ENCODE measurements around the gene RARG.
"Not testable (repeated sequence)": the region's sequence is repeated elsewhere in the genome, so short reads cannot be mapped to it uniquely, and the experiment has no call there.

RARG gene

GRCh38 chr12:53190108-53190729 is 41.8 kb downstream of the RARG start:
- DNase-seq, result peak; percentile 43

GRCh38 chr12:53187145-53187899 is 44.7 kb downstream of the RARG start:
- no peak for DNase-seq

- DNase-seq, result no peak
Observed at GRCh38 chr12:53186745-53187144, 45.3 kb downstream of the RARG start.

- no peak for DNase-seq
Observed at GRCh38 chr12:53185582-53186153, 46.3 kb downstream of the RARG start.

- DNase-seq, result no peak
Observed at GRCh38 chr12:53184828-53185227, 47.2 kb downstream of the RARG start.

- no peak for DNase-seq
Observed at GRCh38 chr12:53182903-53183302, 49.1 kb downstream of the RARG start.

- DNase-seq, result no peak
Observed at GRCh38 chr12:53181935-53182334, 50.1 kb downstream of the RARG start.

GRCh38 chr12:53180931-53181645 is 50.9 kb downstream of the RARG start:
- no peak for DNase-seq

- DNase-seq, result peak; percentile 99
Observed at GRCh38 chr12:53180220-53180930, 51.6 kb downstream of the RARG start, which contains the start of the genes CSAD and ZNF740. CSAD (minus strand) TSS chr12:53180925; CDS start chr12:53173470, 7,455 bp downstream. ZNF740 (plus strand) TSS chr12:53180722; CDS start chr12:53181984, 1,262 bp downstream.

- DNase-seq, result no peak
Observed at GRCh38 chr12:53179687-53180219, 52.3 kb downstream of the RARG start.

- DNase-seq, result not testable (repeated sequence)
Observed at GRCh38 chr12:53178803-53179202, 53.2 kb downstream of the RARG start.

GRCh38 chr12:53177447-53177846 is 54.6 kb downstream of the RARG start:
- DNase-seq, result not testable (repeated sequence)

GRCh38 chr12:53176750-53177149 is 55.3 kb downstream of the RARG start:
- no peak for DNase-seq

GRCh38 chr12:53174881-53175491 is 57.0 kb downstream of the RARG start:
- DNase-seq, result no peak

- DNase-seq, result no peak
Observed at GRCh38 chr12:53173085-53173715, 58.8 kb downstream of the RARG start.

GRCh38 chr12:53172352-53172751 is 59.7 kb downstream of the RARG start:
- no peak for DNase-seq

GRCh38 chr12:53171725-53172329 is 60.2 kb downstream of the RARG start:
- no peak for DNase-seq

GRCh38 chr12:53170876-53171724 is 60.9 kb downstream of the RARG start:
- no peak for DNase-seq

GRCh38 chr12:53170215-53170614 is 61.8 kb downstream of the RARG start:
- DNase-seq, result no peak

- DNase-seq, result no peak
Observed at GRCh38 chr12:53169644-53170043, 62.4 kb downstream of the RARG start.

Measured in CD4-positive, alpha-beta T cell treated with Interferon gamma for 1 hour (primary cell).